ENCODE results near the gene HIPK2.

HIPK2 gene

DNA sequence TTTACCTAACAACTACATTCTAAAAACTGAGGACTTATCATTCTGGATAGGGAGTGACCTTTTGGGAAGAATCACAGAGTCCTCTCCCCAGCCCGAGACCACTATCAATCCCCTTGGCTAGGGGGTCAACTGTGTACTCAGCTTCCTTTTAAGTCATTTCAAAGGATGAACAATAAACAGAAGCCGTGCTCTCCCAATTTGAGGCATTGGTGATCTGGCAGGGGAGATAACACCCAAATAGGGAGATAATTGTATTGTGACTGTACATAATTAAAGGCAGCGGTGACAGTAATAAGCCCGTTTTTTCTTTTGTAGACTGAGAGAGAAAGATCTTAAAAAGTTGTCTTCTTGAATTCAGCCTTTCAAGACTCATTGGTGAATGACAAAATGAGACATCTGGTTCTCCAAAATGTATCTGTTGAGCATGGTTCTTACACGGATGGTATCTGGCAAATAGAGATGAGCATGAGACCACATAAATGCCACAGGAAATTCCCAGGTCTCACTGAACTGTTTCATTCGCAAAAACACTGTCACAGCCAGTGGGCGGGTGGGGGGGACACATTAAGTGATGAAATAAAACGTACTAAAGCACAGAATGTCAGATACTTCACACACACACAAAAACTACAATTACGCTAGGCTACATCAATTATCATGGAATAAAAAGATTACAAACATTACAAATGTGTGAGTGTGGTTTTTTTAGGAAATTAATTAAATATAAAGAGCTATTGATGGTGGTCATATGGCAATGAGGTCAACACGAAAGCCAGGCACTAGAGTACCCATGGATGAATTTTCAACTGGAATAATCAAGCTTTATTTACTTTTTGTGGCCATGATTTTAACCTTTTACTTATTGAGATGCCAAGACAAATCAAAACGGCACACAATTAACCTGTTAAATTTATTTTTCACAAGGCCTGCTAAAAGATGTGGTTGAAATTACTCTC, 108.4 kb downstream of the HIPK2 start:
- DNase-seq: no peak

DNA sequence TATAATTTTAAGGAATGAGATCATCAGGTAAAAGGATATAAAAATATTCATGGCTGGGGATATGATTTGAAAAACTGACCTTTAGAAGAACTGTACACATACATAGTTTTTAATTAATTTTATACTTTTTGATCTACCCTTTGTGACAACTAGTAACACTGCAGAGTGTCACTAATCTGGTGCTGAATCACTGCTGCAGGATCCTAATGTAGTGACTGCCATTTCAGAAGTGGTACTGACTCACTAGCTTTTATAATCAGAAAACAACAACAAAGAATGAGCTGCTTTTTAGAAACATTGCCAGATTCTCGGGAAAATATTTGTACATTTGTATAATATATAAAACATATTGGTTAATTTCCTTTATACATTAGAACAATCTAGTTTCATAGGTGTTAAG, 110.4 kb downstream of the HIPK2 start:
- no peak for DNase-seq

DNA sequence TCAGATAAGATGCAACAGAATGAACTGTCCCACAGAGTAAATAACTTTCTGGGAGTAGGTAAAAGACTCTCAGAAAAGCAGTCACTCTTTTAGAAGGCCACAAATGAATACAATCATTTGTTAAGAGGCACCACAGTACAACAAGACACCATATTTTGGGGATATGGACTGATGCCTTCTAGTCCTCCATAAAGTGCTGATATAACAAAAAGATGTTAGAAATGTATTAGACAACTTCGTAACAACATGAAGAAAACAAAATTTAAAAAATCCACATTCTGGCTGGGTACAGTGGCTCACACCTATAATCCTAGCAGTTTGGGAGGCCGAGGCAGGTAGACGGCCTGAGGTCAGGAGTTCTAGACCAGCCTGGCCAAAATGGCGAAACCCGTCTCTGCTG, 111.3 kb downstream of the HIPK2 start:
- DNase-seq: no peak

DNA sequence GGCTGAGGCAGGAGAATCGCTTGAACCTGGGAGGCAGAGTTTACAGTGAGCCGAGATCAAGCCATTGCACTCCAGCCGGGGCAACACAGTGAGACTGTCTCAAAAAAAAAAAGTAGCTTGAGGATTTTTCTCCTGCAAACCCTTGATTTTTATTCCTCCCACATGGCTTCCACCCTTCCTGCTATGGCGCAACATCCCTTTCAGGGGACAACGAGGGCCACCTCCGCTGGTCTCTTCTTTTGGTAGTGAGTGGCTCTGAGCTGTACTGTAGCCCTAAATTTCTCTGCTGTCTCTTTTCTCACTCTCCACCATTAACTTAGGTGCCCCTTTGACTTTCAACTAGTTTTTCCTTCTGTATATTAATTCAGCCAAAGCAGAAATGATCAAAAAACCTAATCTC, 113.4 kb downstream of the HIPK2 start:
- no peak for DNase-seq

DNA sequence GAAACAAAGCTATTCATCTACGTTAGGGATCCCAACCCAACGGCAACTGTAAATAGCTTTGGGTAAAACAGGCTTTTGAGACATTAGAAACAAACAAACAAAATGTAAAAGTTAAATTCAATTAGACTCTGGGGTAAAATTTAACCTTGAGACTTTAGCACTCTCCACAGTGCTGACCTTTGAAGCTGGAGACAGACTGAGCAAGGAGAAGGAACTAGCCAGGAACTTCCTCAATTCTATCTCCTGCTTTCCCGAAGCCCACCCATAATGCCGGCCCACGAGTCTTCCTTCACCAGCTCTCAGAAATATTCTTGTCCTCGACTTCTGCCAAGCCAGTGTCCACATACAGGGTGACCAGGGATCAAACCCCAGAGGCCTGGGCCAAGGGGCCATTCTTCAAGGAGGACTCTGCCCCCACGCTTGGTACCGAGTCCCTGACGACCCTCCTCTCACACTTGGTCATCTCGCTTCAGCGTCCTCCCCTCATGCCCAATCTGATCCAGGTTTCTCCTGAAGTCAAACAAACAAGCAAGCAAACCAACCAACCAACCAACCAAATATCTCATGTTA, 114.1 kb downstream of the HIPK2 start:
- no peak for DNase-seq

DNA sequence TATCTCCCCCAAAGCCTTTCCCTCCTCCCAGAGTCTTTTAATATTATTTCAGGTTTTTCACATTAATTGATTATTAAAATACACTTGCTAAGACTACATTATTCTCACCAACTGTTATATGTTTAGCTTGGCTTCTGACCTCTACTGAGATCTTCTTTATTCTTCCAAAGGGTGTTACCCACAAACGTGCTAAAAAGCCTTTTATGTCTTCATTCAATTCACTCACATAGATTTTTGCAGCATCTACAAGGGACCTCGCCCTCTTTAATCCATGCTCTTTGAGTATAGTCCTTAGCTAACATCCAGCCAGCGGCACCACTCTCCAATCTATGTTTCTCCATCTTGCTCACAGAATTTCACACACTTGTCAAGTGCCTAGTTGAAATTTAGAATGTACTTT, 115.9 kb downstream of the HIPK2 start:
- no peak for DNase-seq

DNA sequence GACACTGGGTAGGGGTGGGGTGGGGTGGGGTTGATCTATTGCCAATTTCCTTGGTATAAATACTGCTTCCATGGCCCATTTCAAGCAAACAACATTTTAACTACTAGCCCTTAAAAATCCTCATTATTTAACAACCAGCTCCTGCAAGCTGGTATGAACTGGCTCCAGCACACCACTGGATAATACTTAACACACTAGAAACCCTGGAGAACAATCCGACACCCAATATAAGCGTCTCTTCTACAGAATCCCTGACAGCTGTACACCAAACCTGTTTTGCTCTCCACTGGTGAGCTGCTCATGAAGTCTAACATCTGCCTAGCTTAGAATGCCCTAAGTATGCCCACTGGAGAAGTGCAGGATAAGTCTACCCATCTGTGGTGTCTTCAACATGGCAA, 116.8 kb downstream of the HIPK2 start:
- no peak for DNase-seq

DNA sequence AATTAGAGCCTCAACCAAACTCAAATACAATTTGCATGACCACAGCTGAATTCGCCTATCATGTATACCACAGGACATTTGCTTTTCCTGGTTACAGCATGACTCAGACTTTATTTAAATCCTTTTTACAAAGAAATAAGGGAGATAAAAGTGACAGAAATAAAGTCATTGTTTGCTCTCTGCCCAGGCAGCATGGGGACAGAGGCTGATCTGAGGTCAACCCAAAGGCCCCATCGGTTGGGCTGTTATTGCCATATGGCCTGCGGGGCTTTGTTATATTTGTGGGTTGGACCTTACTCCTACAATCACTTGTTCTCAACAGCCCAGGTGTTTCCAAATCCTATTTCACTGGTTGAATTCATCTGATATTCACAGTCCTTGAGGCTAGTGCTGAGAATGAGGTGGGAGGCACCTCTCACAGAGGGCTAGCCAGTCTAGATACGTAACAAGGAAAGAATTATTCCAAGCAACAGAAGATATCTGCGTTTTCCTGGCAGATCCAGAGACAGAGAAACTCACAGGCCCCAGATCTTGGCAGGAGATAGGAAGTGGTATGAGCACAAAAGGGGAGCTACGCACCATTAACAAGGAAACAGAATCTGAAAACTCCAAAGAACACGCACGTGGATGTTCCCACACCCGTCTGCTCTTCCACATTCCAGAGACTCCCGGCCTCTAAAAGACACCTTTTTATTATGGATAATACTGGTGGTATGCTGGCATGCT, 117.3 kb downstream of the HIPK2 start:
- DNase-seq: no peak

DNA sequence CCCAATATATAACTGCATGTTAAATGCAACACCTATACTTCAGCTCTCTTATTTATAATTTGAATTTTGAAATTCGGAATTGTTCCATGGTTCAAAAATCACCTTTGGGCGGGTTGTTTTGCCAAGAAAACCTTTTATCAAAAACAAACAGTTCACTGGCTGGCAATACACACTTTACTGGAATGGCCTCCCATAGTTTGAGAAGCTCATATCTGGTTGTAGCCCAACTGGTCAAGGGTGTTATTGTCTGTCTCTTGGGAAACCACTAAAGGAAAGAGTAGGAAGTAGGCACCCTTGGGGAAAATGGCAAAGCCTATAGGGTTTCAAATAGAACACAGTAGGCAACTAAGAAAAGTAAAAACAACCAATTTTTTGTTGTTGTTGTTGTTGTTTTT, 117.9 kb downstream of the HIPK2 start:
- no peak for DNase-seq

DNA sequence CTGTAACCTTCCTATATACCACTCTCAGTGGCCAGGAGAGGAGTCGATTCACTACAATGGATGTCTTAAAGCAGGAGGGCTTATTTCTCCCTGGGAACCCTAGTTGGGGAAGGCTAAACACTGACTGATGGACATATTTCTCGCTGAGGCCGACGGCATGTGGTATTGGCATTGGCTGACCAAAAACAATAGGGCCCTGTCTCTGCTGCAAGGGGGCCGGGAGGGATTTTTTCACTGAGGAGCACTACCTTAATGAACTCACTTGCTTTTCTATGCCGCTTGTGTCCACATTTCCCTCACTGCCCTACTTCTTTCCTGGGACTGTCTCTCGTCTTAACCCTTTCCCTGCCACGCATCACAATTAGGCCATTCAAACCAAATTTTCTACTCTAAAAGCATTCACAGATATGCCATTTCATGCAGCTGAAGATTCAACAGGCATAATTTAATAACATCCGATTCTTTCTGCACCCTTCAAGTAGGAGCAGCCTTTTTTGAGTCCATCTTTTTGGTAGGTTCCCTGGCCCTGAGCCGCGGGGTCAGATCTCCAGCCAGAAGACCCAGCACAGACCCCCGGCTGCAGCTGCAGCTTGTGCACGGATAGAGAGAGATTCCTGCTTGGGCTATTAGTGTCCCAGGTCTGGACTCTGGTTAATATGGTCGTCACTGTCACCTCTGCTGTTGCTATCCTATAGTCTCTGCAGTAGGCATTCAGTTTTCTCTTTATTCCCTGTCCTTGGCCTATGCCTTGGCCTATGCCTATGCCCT, 118.7 kb downstream of the HIPK2 start:
- DNase-seq: peak in 7 of 14 donors; percentile 25 to 63 (median 46)

DNA sequence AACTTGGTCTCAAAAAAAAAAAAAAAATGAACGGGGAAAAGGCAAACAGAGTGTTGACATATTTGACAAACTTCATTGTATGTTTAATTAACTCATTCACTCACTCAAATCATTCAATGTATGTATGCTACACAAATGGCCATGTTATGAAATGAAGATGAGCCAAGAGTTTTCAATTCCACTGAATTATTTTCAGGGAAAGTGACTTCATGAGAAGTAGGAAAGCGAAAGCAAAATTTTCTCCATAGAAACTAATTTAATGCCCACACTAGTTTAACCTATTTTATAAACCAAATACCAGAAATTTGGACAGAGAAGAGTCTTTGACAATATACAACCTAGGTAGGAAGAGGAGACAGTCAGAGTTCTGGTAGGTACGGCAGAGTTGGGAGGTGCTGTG, 119.5 kb downstream of the HIPK2 start:
- DNase-seq: no peak

DNA sequence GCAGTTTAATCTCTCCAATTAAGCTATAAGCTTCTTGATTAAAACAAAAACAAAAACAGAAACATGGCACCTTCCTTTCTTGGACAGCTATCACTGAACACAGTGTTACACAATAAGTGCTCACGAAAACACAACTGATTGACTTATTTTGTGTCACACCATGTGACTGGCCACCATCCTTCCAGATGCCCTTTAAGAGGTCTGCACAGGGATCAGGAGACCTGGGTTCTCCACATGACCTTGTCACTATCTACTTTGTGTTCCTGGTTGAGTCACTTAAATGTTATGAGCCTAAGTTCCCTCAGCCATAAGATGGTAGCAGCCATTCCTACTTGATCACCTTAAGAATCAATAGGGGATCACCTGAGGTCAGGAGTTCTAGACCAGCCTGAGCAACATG, 120.1 kb downstream of the HIPK2 start:
- no peak for DNase-seq

DNA sequence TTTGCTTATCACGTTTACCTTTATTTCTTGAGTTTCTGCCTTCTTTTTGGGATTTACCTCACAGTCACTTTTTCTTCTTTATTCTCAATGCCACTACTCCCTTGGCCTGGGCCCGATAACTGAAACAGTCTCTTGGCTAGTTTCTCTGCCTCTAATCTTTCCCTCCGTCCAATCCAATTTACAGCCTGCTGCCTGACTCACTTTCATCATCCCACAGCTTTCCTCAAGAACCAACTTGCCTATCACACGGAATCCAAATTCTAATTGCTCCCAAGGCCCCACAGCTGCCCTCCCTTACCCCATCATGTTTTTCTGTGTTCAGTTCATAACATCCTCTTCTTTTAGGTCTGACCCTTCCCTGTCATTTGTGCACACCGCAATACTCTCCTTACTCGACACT, 121.4 kb downstream of the HIPK2 start:
- no peak for DNase-seq

DNA sequence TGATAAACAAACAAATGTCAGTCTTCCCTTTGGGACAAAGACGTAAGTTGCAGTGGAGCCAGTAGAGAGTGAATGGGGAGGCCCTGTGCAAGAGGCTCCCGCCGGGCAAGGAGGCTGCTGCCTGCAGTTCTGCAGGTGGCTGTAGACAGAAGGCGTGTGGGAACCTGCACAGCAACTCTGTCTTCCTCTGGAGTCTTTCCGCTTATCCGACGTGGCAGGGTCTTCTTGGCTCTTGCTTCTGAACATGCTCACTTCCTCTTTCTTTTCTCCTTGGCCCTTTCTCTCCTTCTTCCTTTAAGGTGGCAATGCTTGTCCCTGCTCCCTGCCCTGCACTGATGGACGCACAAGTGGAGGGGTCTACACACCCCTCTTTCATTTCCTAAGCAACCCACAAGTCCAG, 122.5 kb downstream of the HIPK2 start:
- DNase-seq: no peak

DNA sequence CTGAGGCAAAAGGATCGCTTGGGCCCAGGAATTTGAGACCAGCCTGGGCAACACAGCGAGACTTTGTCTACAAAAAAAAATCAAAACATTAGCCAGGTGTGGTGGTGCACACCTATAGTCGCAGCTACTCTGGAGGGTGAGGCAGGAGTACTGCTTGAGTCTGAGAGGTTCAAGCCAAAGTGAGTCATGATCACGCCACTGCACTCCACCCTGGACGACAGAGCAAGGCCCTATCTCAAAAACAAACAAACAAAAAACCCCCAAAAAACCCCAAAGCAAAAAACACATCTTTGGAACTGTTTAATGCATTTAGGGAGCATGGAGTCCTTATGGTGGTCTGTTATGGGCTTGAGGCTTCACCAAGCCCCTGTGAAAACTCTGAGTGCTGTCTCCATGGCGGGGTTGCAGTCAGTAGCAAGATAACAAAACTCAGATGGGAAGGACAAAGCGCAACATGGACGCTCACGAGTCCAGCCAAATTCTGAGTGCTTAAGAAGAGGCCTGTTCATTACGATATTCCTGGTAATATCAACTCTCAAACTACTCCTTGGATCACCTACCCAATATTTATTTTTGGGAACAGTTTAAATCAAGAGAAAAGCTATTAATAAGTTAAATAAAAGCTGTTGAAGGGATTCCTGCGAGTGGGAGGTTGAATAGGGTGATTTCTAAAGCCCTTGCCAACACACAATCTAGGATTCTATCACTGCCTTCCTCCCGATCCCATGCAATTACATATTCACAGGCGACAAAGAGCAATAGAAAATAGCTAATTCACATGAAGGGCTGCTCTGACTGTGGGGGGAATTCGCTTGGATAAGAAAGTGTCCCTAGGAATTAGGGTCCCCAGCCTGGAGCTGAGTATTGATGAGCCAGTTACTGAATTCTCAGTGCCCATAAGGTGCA, 123.3 kb downstream of the HIPK2 start:
- no peak for DNase-seq

DNA sequence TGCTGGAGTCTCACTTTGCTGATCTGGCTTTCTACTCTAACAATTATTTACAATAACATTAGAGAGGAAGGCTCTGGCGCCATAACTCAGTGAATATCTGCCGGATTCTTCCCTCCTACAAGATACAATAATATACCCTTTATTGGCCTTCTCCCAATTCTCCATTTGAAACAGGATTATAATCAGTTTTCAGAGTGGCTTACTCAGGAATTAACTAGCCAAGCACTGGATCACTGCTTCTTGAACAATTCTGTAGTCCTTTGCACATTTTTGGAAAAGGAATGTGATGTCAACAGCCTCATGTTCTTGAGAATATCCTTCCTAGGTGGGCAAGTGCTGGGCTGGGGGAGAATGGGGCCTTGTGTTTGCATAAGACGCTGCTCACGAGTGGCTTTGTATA, 125.9 kb downstream of the HIPK2 start:
- DNase-seq: no peak

DNA sequence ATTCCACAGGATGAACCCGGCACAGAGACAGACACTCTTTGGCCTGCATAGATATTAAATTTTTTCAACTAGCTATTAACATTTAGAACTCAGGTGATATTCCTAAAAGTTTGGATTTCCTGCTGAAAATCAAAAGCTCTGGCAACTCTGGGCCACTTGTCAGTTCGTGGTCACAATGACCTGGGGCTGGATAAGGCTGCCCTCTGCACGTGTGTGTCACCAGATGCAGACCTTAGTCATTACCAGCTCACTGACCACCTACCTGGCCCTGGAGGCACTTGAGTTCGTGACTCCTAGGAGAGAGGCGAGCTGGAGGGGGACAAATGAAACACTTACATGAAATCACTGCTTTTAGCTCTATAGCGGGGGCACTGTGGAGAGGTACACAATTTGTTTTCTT, 126.5 kb downstream of the HIPK2 start:
- DNase-seq: peak in 1 of 14 donors; percentile 26

DNA sequence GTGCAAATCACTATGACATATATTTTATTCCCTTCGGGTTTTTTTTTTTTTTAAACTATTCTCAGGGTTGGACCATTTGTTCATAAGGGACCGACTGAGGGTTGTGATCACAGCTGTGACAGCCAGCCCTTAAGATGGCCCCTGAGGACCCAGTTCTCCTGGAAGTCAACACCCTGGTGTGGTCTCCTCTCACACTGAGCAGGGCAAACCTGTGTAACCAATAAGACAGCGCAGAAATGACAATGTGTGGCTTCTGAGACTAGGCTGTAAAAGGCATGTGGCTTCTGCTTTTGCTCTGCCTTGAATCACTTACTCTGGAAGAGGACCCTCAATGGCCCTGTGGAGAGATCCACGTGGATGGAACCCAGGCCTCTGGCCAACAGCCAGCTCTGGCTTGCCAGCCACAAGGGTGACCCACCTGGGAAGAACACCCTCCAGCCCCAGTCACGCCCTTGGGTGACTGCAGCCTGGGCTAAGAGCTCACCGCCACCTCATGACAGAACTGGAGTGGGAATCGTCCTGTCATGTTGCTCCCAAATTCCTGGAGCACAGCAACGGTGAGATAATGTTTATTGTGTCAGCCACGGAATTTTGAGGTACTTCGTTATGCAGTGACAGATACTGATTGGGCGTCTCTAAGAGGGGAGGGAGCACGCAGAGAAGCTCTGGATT, 127.2 kb downstream of the HIPK2 start:
- DNase-seq: no peak

DNA sequence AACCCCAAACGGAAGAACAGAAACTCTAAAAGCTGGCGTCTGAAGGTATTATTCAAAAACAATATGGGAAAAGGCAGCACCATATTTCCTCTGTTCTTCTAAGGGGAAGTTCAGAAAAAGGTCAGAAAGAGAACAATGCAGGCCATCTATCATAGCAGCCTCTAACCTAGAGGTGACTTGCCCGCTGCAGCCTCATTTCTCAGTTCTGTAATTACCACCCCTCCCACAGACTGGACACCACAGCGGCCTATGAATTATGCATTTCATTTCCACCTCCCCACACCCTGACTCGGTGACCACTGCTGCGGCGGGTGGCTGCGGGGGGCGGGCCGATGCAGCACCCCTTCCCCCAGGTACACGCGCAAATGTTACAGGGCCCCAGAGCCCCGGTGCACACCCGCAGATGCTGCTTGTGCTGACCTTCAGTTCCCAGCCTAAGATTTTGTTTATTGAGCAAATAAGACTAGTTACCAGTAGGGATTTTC, 128.8 kb downstream of the HIPK2 start:
- no peak for DNase-seq

DNA sequence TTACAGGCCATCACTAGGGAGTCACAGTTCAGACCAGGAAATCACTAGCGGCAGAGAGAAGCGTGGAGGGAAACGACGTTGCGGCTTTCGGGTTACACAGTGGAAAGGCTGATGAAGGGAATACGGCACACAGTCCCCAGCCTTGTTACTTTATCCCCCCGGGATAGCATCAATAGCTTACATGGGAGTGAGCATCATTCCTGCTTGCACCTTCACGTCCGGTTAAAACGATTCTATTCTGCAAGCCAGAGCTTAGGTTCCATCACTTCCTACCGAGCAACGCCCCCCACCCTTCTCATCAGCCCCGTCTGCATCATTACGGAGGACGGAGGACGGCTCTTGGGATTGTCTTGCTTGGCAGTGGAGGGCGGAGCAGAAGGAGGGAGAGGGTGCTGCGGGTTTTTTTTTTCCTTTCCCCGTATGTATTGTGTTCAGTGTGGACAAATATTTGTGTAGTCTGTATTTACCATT, 129.4 kb downstream of the HIPK2 start:
- no peak for DNase-seq
